Neuron (in vitro differentiated cells): ENCODE results near the gene ELOVL1.

Experiments used
- H2AFZ ChIP-seq: one replicate; pipeline ENCODE4 v1.6.1; 2013; ENCODE audit warnings: low read depth, mild to moderate bottlenecking, inconsistent platforms, low read length, moderate library complexity
- H3K27me3 ChIP-seq: one replicate; pipeline ENCODE4 v1.6.1; 2013; ENCODE audit warnings: low read length; ENCODE audit not compliant: insufficient read depth
- H3K36me3 ChIP-seq: one replicate; pipeline ENCODE4 v1.6.1; 2013; ENCODE audit warnings: low read length; ENCODE audit not compliant: insufficient read depth
- H3K4me1 ChIP-seq: one replicate; pipeline ENCODE4 v1.6.1; 2013; ENCODE audit warnings: low read length; ENCODE audit not compliant: insufficient read depth
- H3K4me3 ChIP-seq: 2 replicates; pipeline ENCODE4 v1.5.1; 2013; ENCODE audit warnings: mild to moderate bottlenecking, low read length, moderate library complexity
- H3K9me3 ChIP-seq: one replicate; pipeline ENCODE4 v1.6.1; 2013; ENCODE audit warnings: low read length

Gene ELOVL1

DNA sequence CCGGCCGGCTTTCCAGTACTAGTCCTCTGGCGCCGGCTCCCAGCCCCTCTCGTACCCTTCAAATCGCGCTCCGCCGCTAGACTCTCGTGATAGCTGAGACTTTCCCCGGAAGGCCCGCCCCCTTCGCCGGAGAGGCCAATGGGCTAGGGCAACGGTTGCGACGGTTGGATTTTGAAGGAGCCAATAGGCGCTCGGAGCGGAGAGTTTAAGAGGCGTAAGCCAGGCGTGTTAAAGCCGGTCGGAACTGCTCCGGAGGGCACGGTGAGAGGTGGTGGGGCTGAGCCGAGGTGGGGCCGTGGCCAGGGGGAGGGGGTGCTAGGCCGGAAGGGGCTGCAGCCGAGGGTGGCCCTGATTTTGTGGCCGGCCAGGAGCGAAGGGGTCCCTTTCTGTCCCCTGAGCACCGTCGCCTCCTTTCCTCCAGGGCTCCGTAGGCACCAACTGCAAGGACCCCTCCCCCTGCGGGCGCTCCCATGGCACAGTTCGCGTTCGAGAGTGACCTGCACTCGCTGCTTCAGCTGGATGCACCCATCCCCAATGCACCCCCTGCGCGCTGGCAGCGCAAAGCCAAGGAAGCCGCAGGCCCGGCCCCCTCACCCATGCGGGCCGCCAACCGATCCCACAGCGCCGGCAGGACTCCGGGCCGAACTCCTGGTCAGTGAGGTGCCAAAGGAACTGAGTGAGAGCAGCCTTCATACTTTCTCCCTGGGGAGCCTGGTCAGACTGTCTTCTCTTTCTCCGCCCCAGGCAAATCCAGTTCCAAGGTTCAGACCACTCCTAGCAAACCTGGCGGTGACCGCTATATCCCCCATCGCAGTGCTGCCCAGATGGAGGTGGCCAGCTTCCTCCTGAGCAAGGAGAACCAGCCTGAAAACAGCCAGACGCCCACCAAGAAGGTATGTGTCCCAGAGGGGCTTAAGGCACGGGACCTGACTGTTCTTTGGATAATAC lies 8.8 kb downstream of the ELOVL1 start, which contains the start of gene CDC20:
Gene CDC20 (plus strand): TSS at position 236 of the 948 bp plus-strand sequence. CDS start 235 bp downstream, at position 471.
- peak within 1 kb of the TSS; percentile 93 for H3K4me3 ChIP-seq
- H3K27me3 ChIP-seq: no peaks in the 10 kb centered on the region
- peaks cover 37% of the 10 kb centered on the region for H3K4me1 ChIP-seq
- peak within 1 kb of the TSS; percentile 94 for H2AFZ ChIP-seq
- H3K9me3 ChIP-seq: no peaks in the 10 kb centered on the region
- peaks cover 36% of the 10 kb centered on the region for H3K36me3 ChIP-seq

DNA sequence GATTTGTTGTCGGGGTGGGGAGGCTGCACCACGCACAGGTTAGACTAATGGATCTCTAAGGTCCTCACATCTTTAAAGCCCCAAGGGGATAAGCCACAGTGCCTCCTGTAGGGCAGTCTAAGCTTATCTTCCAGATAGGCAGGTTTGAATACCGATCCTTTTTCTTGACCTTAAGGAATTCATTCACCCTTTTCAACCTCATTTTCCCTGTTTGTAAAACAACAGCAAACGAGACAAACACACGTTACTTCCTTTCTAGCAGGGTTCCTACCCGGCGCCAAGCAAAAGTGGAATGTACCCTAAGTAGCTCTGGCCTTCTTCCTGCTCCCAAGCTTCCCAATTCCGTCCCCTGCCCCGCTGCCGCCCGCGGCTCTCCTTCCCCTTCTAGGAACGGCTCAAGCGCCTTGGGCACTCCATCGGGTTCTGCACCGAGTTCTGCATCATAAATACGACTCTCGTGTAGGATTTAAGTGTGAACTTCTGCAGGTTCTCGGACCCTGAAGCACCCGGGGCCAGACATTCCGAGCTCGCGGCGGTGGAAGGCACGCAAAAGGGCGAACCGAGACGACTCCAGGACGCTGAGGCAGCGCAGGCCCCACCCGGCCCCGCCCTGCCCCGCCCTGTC lies 9.6 kb downstream of the ELOVL1 start:
- Histone ChIP-seq H3K4me1 (peaks cover 31% of the 10 kb centered on the region), H2AFZ (peak overlapping the region; percentile 94), H3K27me3 (no peaks in the 10 kb centered on the region), H3K36me3 (peaks cover 28% of the 10 kb centered on the region), H3K9me3 (no peaks in the 10 kb centered on the region), H3K4me3 (peak overlapping the region; percentile 93)

DNA sequence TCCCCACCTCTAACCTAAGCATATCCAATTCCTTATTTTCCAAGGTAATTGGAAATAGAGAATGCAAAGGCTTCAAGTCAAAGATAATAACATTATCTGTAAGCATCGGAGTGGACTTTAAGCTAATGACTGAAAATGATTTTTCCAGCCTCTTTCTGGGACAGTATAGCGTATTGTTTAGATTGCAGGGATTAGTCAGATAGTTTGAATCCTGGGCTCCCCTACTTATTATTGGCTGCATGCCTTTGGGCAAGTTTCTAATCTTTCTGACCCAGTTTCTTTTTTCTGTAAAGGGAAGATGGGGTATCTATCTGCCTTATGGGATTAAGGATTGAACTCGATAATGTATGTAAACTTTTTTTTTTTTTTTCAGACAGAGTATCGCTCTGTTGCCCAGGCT lies 10.6 kb downstream of the ELOVL1 start:
- H3K36me3 ChIP-seq: peaks cover 24% of the 10 kb centered on the region

DNA sequence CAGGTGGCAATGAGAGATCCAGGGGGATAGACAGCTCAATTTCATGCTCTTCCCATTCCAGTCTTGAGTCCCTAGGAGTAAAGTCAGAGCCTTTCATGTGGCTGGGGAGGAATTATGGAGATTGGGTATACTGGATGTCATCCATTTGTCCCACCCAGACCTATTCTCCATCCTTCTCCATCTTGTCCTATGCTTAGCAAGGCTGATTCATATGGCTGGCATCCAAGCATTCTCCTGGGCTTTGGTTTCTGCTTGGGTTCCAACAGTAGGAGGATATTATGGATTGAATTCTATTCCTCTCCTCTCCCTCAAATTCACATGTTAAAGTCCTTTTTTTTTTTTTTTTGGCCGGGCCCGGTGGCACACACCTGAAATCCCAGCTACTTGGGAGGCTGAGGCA lies 12.9 kb downstream of the ELOVL1 start:
- no peak overlapping the region for H2AFZ ChIP-seq
- no peaks in the 10 kb centered on the region for H3K9me3 ChIP-seq
- H3K36me3 ChIP-seq: peaks cover under 1% of the 10 kb centered on the region
- H3K4me1 ChIP-seq: peaks cover 12% of the 10 kb centered on the region
- H3K27me3 ChIP-seq: no peaks in the 10 kb centered on the region
- H3K4me3 ChIP-seq: no peak overlapping the region

More for the DNA sequence above, 10.6 kb downstream of the ELOVL1 start:
- no peak overlapping the region for H3K4me3 ChIP-seq
- no peaks in the 10 kb centered on the region for H3K27me3 ChIP-seq
- no peak overlapping the region for H2AFZ ChIP-seq
- H3K9me3 ChIP-seq: no peaks in the 10 kb centered on the region
- peaks cover 29% of the 10 kb centered on the region for H3K4me1 ChIP-seq

DNA sequence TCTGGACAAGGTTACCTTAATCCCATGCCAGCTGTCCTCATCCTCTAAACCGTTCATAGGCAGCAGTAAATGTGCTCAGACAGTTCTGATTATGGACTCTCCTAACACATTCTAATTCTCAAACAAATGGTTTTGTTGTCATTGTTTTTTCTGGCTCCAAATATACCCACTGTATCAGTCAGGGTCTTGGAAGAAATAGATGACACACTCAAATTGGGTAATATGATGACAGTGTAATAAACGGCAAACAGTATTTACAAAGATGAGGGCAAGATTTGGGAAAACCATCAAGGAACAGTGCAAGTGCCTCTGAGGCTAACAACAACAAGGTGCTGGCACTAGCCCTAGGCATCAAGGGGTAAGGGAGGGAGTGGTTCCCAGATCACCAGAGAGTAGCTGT lies 13.3 kb downstream of the ELOVL1 start:
- no peak overlapping the region for H2AFZ ChIP-seq
- peaks cover 12% of the 10 kb centered on the region for H3K4me1 ChIP-seq
- H3K9me3 ChIP-seq: no peaks in the 10 kb centered on the region
- H3K36me3 ChIP-seq: no peaks in the 10 kb centered on the region
- peaks cover 2% of the 10 kb centered on the region for H3K27me3 ChIP-seq
- H3K4me3 ChIP-seq: no peak overlapping the region

DNA sequence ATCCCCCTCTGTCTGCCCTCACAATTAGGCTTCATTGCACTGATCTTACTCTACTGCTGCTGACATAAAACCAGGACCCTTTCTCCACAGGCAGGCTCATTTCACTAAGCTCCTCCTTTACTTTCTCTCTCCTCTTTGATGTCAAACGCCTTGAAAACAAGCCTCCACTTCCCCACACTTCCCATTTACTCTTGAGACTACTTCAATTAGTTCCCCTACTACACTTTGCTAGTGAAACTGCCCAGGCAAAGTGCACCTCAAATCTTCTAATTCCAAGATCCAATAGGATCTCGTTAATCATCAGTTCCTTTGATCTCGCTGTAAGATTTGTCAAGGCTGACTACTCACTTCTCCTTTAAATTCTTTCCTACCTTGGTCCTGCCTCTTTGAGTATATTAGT lies 14.9 kb downstream of the ELOVL1 start:
- H2AFZ ChIP-seq: no peak overlapping the region
- H3K4me1 ChIP-seq: peaks cover 13% of the 10 kb centered on the region
- H3K9me3 ChIP-seq: no peaks in the 10 kb centered on the region
- no peak overlapping the region for H3K4me3 ChIP-seq
- peaks cover 11% of the 10 kb centered on the region for H3K27me3 ChIP-seq
- no peaks in the 10 kb centered on the region for H3K36me3 ChIP-seq

DNA sequence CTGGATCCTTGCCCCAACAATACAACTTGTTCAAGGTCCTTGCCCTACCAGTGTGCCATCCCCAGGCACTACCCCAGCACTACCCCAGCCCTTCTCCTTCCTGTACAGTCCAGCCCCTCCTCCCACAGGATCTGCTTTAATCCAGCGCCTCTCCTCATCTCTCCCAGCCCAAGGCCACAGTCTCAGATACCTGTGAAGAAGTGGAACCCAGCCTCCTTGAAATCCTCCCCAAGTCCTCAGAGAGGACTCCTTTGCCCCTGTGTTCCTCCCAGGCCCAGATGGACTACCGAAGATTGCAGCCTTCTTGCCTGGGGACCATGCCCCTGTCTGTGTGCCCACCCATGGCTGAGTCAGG lies 15.5 kb downstream of the ELOVL1 start:
- no peak overlapping the region for H2AFZ ChIP-seq
- H3K27me3 ChIP-seq: peaks cover 16% of the 10 kb centered on the region
- peaks cover 11% of the 10 kb centered on the region for H3K4me1 ChIP-seq
- H3K9me3 ChIP-seq: no peaks in the 10 kb centered on the region
- no peaks in the 10 kb centered on the region for H3K36me3 ChIP-seq
- no peak overlapping the region for H3K4me3 ChIP-seq

DNA sequence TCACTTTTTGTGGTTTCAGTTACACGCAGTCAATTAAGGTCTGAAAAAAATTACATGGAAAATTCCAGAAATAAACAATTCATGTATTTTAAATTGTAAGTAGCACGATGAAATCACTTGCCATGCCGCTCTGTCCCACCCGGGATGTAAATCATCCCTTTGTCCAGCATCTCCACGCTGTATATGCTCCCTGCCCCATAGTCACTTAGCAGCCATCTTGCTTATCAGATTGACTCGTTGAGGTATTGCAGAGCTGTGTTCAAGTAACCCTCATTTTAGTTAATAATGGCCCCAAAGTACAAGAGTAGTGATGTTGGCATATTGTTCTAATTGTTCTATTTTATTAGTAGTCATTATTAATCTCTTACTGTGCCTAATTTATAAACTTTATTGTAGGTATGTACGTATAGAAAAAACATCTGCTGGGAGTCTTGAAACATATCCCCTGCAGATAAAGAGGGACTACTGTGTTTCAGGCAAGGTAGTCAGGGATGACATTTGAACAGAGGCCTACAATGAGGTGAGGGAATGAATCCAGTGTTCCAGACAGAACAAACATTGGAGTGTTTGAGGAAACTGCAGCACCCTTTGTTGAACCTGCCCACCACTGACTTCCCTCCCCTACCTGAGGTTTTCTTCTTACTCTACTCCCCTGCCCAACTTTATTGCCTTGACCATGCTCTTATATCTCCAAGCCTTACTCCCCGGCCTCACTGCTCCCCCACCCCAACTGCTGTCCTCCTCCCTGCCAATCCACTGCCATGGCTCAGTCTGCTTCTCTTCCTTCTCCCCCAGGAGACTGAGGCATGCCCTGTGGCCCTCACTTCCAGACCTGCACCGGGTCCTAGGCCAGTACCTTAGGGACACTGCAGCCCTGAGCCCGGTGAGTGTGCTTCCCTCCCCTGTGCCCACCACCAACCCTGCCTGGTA lies 16.1 kb downstream of the ELOVL1 start:
- H2AFZ ChIP-seq: no peak overlapping the region
- no peak overlapping the region for H3K4me3 ChIP-seq
- no peaks in the 10 kb centered on the region for H3K36me3 ChIP-seq
- H3K27me3 ChIP-seq: peaks cover 22% of the 10 kb centered on the region
- H3K4me1 ChIP-seq: peaks cover 11% of the 10 kb centered on the region
- no peaks in the 10 kb centered on the region for H3K9me3 ChIP-seq

DNA sequence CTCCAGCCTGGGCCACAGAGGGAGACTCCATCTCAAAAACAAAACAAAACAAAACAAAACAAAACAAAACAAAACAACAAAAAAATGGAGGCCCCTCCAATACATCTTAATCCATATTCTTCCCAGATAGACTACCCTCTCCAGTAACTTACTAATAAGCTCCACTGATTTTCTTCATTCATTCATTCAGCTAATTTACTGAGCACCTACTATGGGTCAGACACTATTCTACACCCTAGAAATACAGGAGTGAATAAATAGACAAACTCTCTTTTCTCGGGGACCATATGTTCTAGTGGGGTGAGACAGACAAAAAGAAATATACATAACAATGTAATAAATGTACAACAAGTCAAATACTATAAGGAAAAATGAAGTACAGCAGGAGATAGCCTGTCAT lies 16.8 kb downstream of the ELOVL1 start:
- Histone ChIP-seq H3K4me3 (no peak overlapping the region), H3K4me1 (peaks cover 11% of the 10 kb centered on the region), H3K36me3 (no peaks in the 10 kb centered on the region), H3K27me3 (peaks cover 22% of the 10 kb centered on the region), H3K9me3 (no peaks in the 10 kb centered on the region), H2AFZ (no peak overlapping the region)

DNA sequence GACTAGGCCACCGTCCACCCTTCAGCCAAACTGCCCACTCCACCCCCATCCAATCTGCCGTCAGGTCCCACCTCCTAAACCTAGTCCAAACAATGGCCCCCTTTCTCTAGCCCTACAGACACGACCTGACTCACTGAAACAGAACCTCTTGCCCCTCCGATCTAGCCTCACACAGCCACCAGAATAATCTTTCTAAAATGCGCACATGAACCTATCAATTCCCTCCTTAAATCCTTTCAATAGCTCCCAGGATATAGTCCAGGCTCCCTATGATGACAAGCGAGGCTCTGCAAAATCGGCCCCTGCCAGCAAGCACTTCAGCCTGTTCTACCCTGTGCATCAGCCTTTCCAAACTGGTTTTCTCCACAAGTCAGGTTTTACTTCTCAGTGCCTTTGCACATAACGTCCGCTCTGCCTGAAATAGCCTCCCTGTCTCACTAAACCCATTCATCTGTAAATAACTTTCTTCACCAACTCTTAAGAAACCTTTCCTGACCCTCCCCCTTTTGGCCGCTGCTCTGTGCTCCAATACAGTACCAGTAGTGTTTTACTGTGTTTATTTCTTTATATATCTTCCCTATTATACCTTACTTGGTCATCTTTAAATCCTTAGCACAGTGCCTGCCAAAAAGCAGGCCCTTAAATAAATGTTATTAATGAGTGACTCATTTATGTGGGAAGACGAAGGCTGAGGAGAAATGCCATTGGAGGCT lies 18.1 kb downstream of the ELOVL1 start:
- Histone ChIP-seq H3K9me3 (no peaks in the 10 kb centered on the region), H3K4me3 (peak overlapping the region; percentile 45), H3K36me3 (no peaks in the 10 kb centered on the region), H3K27me3 (peaks cover 22% of the 10 kb centered on the region), H2AFZ (peak overlapping the region; percentile 95), H3K4me1 (peaks cover 11% of the 10 kb centered on the region)

DNA sequence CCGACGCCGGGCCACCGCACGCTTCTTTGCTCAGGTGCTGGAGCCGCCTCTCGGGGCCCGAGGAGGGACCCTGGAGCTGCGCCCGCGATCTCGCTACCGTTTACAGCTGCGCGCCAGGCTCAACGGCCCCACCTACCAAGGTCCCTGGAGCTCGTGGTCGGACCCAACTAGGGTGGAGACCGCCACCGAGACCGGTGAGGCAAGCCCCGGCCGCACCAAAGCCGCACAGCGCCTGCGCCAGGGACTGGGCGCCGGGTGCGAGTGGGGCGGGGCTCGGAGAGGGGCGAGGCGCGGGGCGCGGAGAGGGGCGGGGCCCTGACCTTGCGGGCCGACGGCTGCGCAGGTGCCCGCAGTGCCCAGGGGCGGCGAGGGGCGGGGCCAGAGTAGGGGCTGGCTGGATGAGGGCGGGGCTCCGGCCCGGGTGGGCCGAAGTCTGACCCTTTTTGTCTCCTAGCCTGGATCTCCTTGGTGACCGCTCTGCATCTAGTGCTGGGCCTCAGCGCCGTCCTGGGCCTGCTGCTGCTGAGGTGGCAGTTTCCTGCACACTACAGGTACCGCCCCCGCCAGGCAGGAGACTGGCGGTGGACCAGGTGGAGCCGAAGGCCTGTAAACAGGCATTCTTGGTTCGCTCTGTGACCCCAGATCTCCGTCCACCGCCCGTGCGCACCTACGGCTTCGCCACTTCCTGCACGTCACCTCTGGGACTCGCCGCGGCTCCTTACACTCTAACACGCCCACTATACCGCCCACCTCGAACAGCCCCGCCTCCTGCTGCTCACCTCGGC lies 18.8 kb downstream of the ELOVL1 start:
- H3K4me3 ChIP-seq: peak overlapping the region; percentile 45
- peaks cover 11% of the 10 kb centered on the region for H3K4me1 ChIP-seq
- H2AFZ ChIP-seq: peak overlapping the region; percentile 95
- H3K9me3 ChIP-seq: no peaks in the 10 kb centered on the region
- peaks cover 25% of the 10 kb centered on the region for H3K27me3 ChIP-seq
- H3K36me3 ChIP-seq: no peaks in the 10 kb centered on the region
